Bone marrow (tissue), 2 donors: ENCODE results near the gene GGA1.
A peak's percentile ranks its signal among the peaks of the same experiment; 100 is the strongest.

ENCODE experiments used
- DNase-seq, 2 donors: peaks; one replicate each; lab custom pipeline; 2025; lab: John Stamatoyannopoulos, UW

GGA1 gene

GRCh38 chr22:37674951-37675929 lies 66.6 kb downstream of the GGA1 start, which contains the start of gene LGALS1:
Gene LGALS1, plus strand, starts transcription at chr22:37675636. Its CDS starts 67 bp downstream, at chr22:37675703.
- DNase-seq, result peak; percentile 67 to 94

GRCh38 chr22:37675930-37676735 lies 67.5 kb downstream of the GGA1 start:
- peak in 1 of 2 donors; percentile 23 for DNase-seq

- DNase-seq, result peak; percentile 73 to 95
Observed at GRCh38 chr22:37676736-37677492, 68.3 kb downstream of the GGA1 start.

DNA sequence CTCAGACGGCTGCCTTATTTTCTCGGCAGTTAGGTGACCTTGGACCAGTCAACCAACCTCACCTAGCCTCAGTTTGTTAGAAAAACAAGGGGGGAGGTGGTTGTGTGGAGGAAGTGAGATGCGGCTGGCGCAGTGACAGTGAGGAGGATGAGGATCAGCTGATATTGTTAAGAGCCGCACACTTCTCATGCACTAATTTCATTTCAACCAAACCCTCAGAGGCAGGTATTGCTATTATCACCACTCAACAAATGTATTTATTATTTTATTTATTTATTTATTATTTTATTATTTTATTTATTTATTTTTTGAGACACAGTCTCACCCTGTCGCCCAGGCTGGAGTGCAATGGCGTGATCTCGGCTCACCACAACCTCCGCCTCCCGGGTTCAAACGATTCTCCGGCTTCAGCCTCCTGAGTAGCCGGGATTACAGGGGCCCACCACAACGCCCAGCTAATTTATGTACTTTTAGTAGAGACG lies 68.9 kb downstream of the GGA1 start:
- no peak for DNase-seq

- DNase-seq, result no peak
Observed at GRCh38 chr22:37678372-37678771, 69.7 kb downstream of the GGA1 start.

DNA sequence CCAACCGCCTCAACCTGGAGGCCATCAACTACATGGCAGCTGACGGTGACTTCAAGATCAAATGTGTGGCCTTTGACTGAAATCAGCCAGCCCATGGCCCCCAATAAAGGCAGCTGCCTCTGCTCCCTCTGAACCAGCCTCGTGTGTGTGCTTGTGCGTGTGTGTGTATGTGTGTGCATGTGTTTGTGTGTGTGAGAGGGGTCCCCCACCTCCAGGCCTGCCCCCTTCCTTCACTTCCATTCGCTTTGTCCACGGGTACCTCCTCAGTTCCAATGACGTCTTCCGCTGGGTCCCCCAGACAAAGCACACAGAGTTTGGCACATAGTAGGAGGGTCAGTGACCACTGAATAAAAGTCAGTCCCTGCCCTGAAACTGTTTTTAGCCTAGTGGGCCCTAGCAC lies 71.0 kb downstream of the GGA1 start:
- DNase-seq, result no peak

- DNase-seq, result no peak
Observed at GRCh38 chr22:37680191-37680851, 71.7 kb downstream of the GGA1 start.

- DNase-seq, result no peak
Observed at GRCh38 chr22:37681001-37681424, 72.4 kb downstream of the GGA1 start.

- peak; percentile 37 to 39 for DNase-seq
Observed at GRCh38 chr22:37681556-37682049, 73.0 kb downstream of the GGA1 start.
